ENCODE measurements around the gene CCDC179. TPM values are rescaled to one million over a fixed set of nuclear protein-coding genes. Genes with fewer than 3 reads are reported as not detected.

The CCDC179 gene
- total RNA-seq, 1 donor from 2014 or later = not detected

DNA sequence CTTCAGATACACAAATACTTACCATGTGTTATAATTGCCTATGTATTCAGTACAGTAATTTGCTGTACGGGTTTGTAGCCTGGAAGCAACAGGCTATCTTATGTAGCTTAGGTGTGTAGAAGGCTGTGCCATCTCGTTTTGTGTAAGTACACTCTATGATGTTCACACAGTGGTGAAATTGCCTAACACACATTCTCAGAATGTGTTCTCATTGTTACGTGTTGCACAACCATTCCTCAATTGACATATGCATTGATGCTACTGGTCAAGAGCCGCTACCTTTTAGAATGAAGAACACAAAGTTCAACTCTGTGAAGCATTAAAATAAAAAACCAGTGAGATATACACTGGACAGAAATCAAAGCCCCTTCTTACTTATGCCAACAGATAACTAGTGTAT is 57.4 kb downstream of the CCDC179 start:
- H3K27me3 ChIP-seq = no peaks in the 10 kb centered on the region
- H3K4me1 ChIP-seq = no peaks in the 10 kb centered on the region
- DNase-seq (ENCODE audit: extremely low spot score in 2 of 2) = no peak
- TF ChIP-seq POLR2AphosphoS5 (IDR thresholded peaks at IDR 0.05; ENCODE audit: insufficient read depth in 1 of 2, low read depth in 1 of 2) = no peak
- TF ChIP-seq CTCF (IDR thresholded peaks at IDR 0.05) = no peak
- TF ChIP-seq POLR2A (IDR thresholded peaks at IDR 0.05) = no peak
- no peak overlapping the region for H3K4me3 ChIP-seq
- H3K36me3 ChIP-seq = no peaks in the 10 kb centered on the region
- no peaks in the 10 kb centered on the region for H3K9me3 ChIP-seq
- intact Hi-C loops (cut with DNase I) = no loop called here
- H3K27ac ChIP-seq = no peak overlapping the region

GRCh38 chr11:22800482-22800881 is 59.8 kb downstream of the CCDC179 start:
- Histone ChIP-seq H3K9me3 (no peaks in the 10 kb centered on the region), H3K4me1 (no peaks in the 10 kb centered on the region), H3K27me3 (no peaks in the 10 kb centered on the region), H3K36me3 (no peaks in the 10 kb centered on the region), H3K27ac (no peak overlapping the region), H3K4me3 (no peak overlapping the region)
- intact Hi-C loops (cut with DNase I) = no loop called here
- TF ChIP-seq POLR2AphosphoS5 (IDR thresholded peaks at IDR 0.05; ENCODE audit: insufficient read depth in 1 of 2, low read depth in 1 of 2) = no peak
- TF ChIP-seq POLR2A (IDR thresholded peaks at IDR 0.05) = no peak
- TF ChIP-seq CTCF (IDR thresholded peaks at IDR 0.05) = no peak
- DNase-seq (ENCODE audit: extremely low spot score in 2 of 2) = no peak

DNA sequence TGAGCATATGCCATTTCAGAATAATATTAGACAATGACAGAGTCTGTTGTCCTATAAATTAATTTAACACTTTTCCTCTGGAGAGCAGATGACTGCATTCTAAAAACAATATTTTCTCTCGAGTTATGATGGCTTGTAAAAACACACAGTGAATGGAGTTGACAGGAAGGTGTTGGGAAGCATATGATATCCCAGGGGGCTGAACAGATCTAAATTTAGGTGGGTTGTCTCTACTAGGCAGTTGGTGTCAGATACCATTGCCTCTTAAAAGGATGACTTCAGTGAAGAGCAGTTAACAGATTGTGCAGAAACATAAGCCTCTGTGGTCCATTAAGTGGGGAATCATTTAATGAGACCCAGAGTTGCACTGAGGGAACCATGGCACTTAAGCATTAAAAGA is 61.4 kb downstream of the CCDC179 start:
- H3K36me3 ChIP-seq = no peaks in the 10 kb centered on the region
- no peak for TF ChIP-seq CTCF (IDR thresholded peaks at IDR 0.05)
- TF ChIP-seq POLR2A (IDR thresholded peaks at IDR 0.05) = no peak
- TF ChIP-seq POLR2AphosphoS5 (IDR thresholded peaks at IDR 0.05; ENCODE audit: insufficient read depth in 1 of 2, low read depth in 1 of 2) = no peak
- no peak overlapping the region for H3K27ac ChIP-seq
- H3K4me1 ChIP-seq = no peaks in the 10 kb centered on the region
- H3K27me3 ChIP-seq = no peaks in the 10 kb centered on the region
- no peak overlapping the region for H3K4me3 ChIP-seq
- intact Hi-C loops (cut with DNase I) = no loop called here
- DNase-seq (ENCODE audit: extremely low spot score in 2 of 2) = no peak
- no peaks in the 10 kb centered on the region for H3K9me3 ChIP-seq

- no peak for TF ChIP-seq POLR2A (IDR thresholded peaks at IDR 0.05)
- TF ChIP-seq POLR2AphosphoS5 (IDR thresholded peaks at IDR 0.05; ENCODE audit: insufficient read depth in 1 of 2, low read depth in 1 of 2) = no peak
- TF ChIP-seq CTCF (IDR thresholded peaks at IDR 0.05) = no peak
- DNase-seq (ENCODE audit: extremely low spot score in 2 of 2) = no peak
These were observed 63.2 kb downstream of the CCDC179 start for GRCh38 chr11:22797047-22797446.

More at GRCh38 chr11:22797047-22797446, 63.2 kb downstream of the CCDC179 start:
- Histone ChIP-seq H3K27me3 (no peaks in the 10 kb centered on the region), H3K4me1 (no peaks in the 10 kb centered on the region), H3K36me3 (no peaks in the 10 kb centered on the region), H3K27ac (no peak overlapping the region), H3K9me3 (no peaks in the 10 kb centered on the region), H3K4me3 (no peak overlapping the region)
- intact Hi-C loops (cut with DNase I) = no loop called here

Other genes starting within 250 kb of the CCDC179 start
- gene FANCF, start 234.7 kb downstream of the CCDC179 start, total RNA-seq = 3.4 TPM
- gene GAS2, start 193.9 kb downstream of the CCDC179 start, total RNA-seq = 3.2 TPM
- gene SVIP, start 30.7 kb downstream of the CCDC179 start, total RNA-seq = 3.2 TPM

Data from vagina (tissue), 2 donors.